GM23338 (cell line): ENCODE results near the gene SPATA13. TPM values are rescaled to one million over a fixed set of nuclear protein-coding genes. Genes with fewer than 3 reads are reported as not detected.

ENCODE experiments used
- ATAC-seq: fragments of 200-7000 bp; cut with Tn5 transposase; 3 replicates; pipeline ENCODE4 v1.9.1; 2020
- DNase-seq: peaks from one replicate; pipeline ENCODE4 v3.0.0-alpha.2; 2015; ENCODE audit warnings: low spot score
- H2AFZ ChIP-seq: fragments of 200-600 bp; sonication (generic); 2 replicates; pipeline ENCODE4 v1.8.0; 2016; ENCODE audit warnings: antibody characterized with exemption, mild to moderate bottlenecking, moderate library complexity
- H3F3A ChIP-seq: fragments of 200-600 bp; sonication (generic); replicated peaks from 2 replicates; pipeline ENCODE4 v1.8.0; 2017; ENCODE audit warnings: antibody characterized with exemption, mixed run types, low read depth
- H3K27ac ChIP-seq: fragments of 200-600 bp; sonication (generic); 2 replicates; pipeline ENCODE4 v1.6.1; 2016; ENCODE audit warnings: low read depth
- H3K27me3 ChIP-seq: fragments of 200-600 bp; sonication (generic); 2 replicates; pipeline ENCODE4 v1.8.0; 2016; ENCODE audit warnings: mild to moderate bottlenecking, mixed run types, moderate library complexity; ENCODE audit not compliant: insufficient read depth
- H3K36me3 ChIP-seq: fragments of 200-600 bp; sonication (generic); 2 replicates; pipeline ENCODE4 v1.8.0; 2016; ENCODE audit warnings: mild to moderate bottlenecking; ENCODE audit not compliant: insufficient read depth
- H3K4me1 ChIP-seq: fragments of 200-600 bp; sonication (generic); 2 replicates; pipeline ENCODE4 v1.8.0; 2016; ENCODE audit warnings: mild to moderate bottlenecking, moderate library complexity; ENCODE audit not compliant: insufficient read depth
- H3K4me2 ChIP-seq: fragments of 200-600 bp; sonication (generic); 2 replicates; pipeline ENCODE4 v1.7.1; 2017; ENCODE audit warnings: mixed run types
- H3K4me3 ChIP-seq: fragments of 200-600 bp; sonication (generic); 2 replicates; pipeline ENCODE4 v1.6.1; 2016; ENCODE audit warnings: mixed run types
- H3K79me2 ChIP-seq: fragments of 200-600 bp; sonication (generic); replicated peaks from 2 replicates; pipeline ENCODE4 v1.8.0; 2017; ENCODE audit warnings: mild to moderate bottlenecking; ENCODE audit not compliant: insufficient read depth
- H3K9me2 ChIP-seq: fragments of 200-600 bp; sonication (generic); 2 replicates; pipeline ENCODE4 v1.8.0; 2017; ENCODE audit not compliant: insufficient read depth
- H4K20me1 ChIP-seq: fragments of 200-600 bp; sonication (generic); replicated peaks from 2 replicates; pipeline ENCODE4 v1.8.0; 2017; ENCODE audit warnings: mild to moderate bottlenecking; ENCODE audit not compliant: insufficient read depth
- H3K27ac Mint-ChIP-seq: 2 replicates; pipeline ENCODE4 v1.8.0; 2020; ENCODE audit warnings: inconsistent platforms, mild to moderate bottlenecking, moderate library complexity, mixed read lengths
- H3K27me3 Mint-ChIP-seq: 3 replicates; pipeline ENCODE4 v1.8.0; 2022; ENCODE audit warnings: low read depth, mild to moderate bottlenecking, moderate library complexity, mixed read lengths, inconsistent platforms; ENCODE audit not compliant: insufficient read depth, poor library complexity
- H3K36me3 Mint-ChIP-seq: 3 replicates; pipeline ENCODE4 v1.8.0; 2021; ENCODE audit warnings: low read depth, mild to moderate bottlenecking, inconsistent platforms, moderate library complexity, mixed read lengths
- H3K4me1 Mint-ChIP-seq: 3 replicates; pipeline ENCODE4 v1.8.0; 2020; ENCODE audit warnings: mild to moderate bottlenecking, inconsistent platforms, mixed read lengths
- H3K4me3 Mint-ChIP-seq: 3 replicates; pipeline ENCODE4 v1.8.0; 2021; ENCODE audit warnings: moderate library complexity, mild to moderate bottlenecking, inconsistent platforms, mixed read lengths
- H3K9me3 Mint-ChIP-seq: 3 replicates; pipeline ENCODE4 v1.8.0; 2020; ENCODE audit warnings: moderate library complexity, mild to moderate bottlenecking, inconsistent platforms, mixed read lengths
- CREB1 ChIP-seq: fragments of 250-450 bp; sonication (Bioruptor Pico); IDR thresholded peaks from 2 replicates; pipeline ENCODE4 v1.5.0; 2020; ENCODE audit warnings: low read depth, mild to moderate bottlenecking, moderate library complexity
- CTCF ChIP-seq, 2 experiments: fragments of 200-600 bp in 1 of 2; sonication (generic) in 1 of 2; conservative IDR thresholded peaks; 2 replicates each; pipeline versions ENCODE4 v1.5.1 to v1.6.1; 2016 to 2017; ENCODE audit warnings: antibody characterized with exemption in 2 of 2, low read depth in 2 of 2, mild to moderate bottlenecking in 2 of 2, moderate library complexity in 1 of 2
- ETS1 ChIP-seq: IDR thresholded peaks from 2 replicates; pipeline ENCODE4 v1.6.1; 2016; ENCODE audit warnings: antibody characterized with exemption
- EZH2 ChIP-seq: fragments of 200-600 bp; sonication (generic); IDR thresholded peaks from one replicate; pipeline ENCODE4 v1.8.0; 2017; ENCODE audit warnings: antibody characterized with exemption, mild to moderate bottlenecking, low read depth; ENCODE audit not compliant: unreplicated experiment
- EZH2phosphoT487 ChIP-seq: fragments of 200-600 bp; sonication (generic); IDR thresholded peaks from one replicate; pipeline ENCODE4 v1.8.1; 2018; ENCODE audit warnings: antibody characterized with exemption; ENCODE audit not compliant: unreplicated experiment
- JUNB ChIP-seq: IDR thresholded peaks from one replicate; pipeline ENCODE4 v1.6.1; 2016; ENCODE audit warnings: antibody characterized with exemption; ENCODE audit not compliant: unreplicated experiment
- NANOG ChIP-seq: IDR thresholded peaks from 2 replicates; pipeline ENCODE4 v1.6.1; 2016; ENCODE audit warnings: antibody characterized with exemption, borderline replicate concordance
- POLR2AphosphoS5 ChIP-seq: IDR thresholded peaks from 2 replicates; pipeline ENCODE4 v1.6.1; 2016; ENCODE audit warnings: antibody characterized with exemption, low read depth
- REST ChIP-seq: IDR thresholded peaks from one replicate; pipeline ENCODE4 v1.6.1; 2018; ENCODE audit warnings: antibody characterized with exemption; ENCODE audit not compliant: unreplicated experiment
- STAT1 ChIP-seq: IDR thresholded peaks from one replicate; pipeline ENCODE4 v1.6.1; 2016; ENCODE audit warnings: antibody characterized with exemption; ENCODE audit not compliant: unreplicated experiment
- ZNF114 ChIP-seq: fragments of 250-450 bp; sonication (Bioruptor Pico); IDR thresholded peaks from 2 replicates; pipeline ENCODE4 v1.5.0; 2020; ENCODE audit warnings: mild to moderate bottlenecking, moderate library complexity
- ZNF331 ChIP-seq: fragments of 250-450 bp; sonication (Bioruptor Pico); IDR thresholded peaks from 2 replicates; pipeline ENCODE4 v1.5.0; 2020; ENCODE audit warnings: low read depth, mild to moderate bottlenecking, moderate library complexity
- polyA plus RNA-seq: library from polyadenylated mRNA; unstranded; fragments of >200 nt; fragmentation: Nextera tagmentation; extraction: Ambion mirVana; gene quantifications from 2 replicates; pipeline ENCODE4 v1.2.1, GENCODE V29; 2016
- total RNA-seq: library from RNA; depleted of rRNA; stranded (reverse); fragments of >200 nt; shearing (Covaris generic); gene quantifications from 2 replicates; pipeline ENCODE4 v1.2.3, GENCODE V29; 2014

The SPATA13 gene
- total and polyA plus RNA-seq, 2 experiments from 2014 or later = 11.9 to 45.7 TPM

- peaks cover 30% of the 10 kb centered on the region for H3K4me1 Mint-ChIP-seq
- H3K27me3 Mint-ChIP-seq = peaks cover 7% of the 10 kb centered on the region
These were observed 673 bp downstream of the SPATA13 start for GRCh38 chr13:24161010-24161775.

GRCh38 chr13:24161980-24162525 is 1.5 kb downstream of the SPATA13 start:
- Histone ChIP-seq H3K4me3 (peak overlapping the region; percentile 92), H3K27ac (no peak overlapping the region), H3K4me2 (peak overlapping the region; percentile 96), H3F3A (no peaks in the 10 kb centered on the region), H3K27me3 (no peaks in the 10 kb centered on the region), H2AFZ (no peak overlapping the region), H3K9me2 (no peaks in the 10 kb centered on the region), H3K36me3 (no peaks in the 10 kb centered on the region; the same call in 1 of the 2 replicates), H4K20me1 (peaks cover 26% of the 10 kb centered on the region), H3K79me2 (peaks cover 60% of the 10 kb centered on the region), H3K4me1 (peaks cover 35% of the 10 kb centered on the region)
- Mint-ChIP-seq H3K4me3 (peak overlapping the region; percentile 84), H3K9me3 (no peaks in the 10 kb centered on the region), H3K27ac (no peak overlapping the region), H3K36me3 (peaks cover 9% of the 10 kb centered on the region), H3K27me3 (peaks cover 7% of the 10 kb centered on the region), H3K4me1 (peaks cover 30% of the 10 kb centered on the region)
- ATAC-seq = no peak
- DNase-seq = no peak
- TF ChIP-seq NANOG (no peak), ZNF114 (CRISPR knock-in tag) (no peak), EZH2phosphoT487 (no peak), CREB1 (CRISPR knock-in tag) (no peak), JUNB (no peak), STAT1 (no peak), ZNF331 (no peak), CTCF (conservative IDR thresholded peaks at IDR 0.05; ENCODE audit: low read depth in 2 of 2) (no peak), ETS1 (no peak), POLR2AphosphoS5 (no peak), EZH2 (no peak)

More at GRCh38 chr13:24161010-24161775, 673 bp downstream of the SPATA13 start:
- Histone ChIP-seq H2AFZ (peak overlapping the region; percentile 94), H3K79me2 (peaks cover 52% of the 10 kb centered on the region), H3K27me3 (no peaks in the 10 kb centered on the region), H4K20me1 (peaks cover 26% of the 10 kb centered on the region), H3K27ac (no peak overlapping the region), H3K4me3 (peak overlapping the region; percentile 92), H3K36me3 (no peaks in the 10 kb centered on the region; the same call in 1 of the 2 replicates), H3F3A (no peaks in the 10 kb centered on the region), H3K4me1 (peaks cover 35% of the 10 kb centered on the region), H3K4me2 (peak overlapping the region; percentile 96), H3K9me2 (no peaks in the 10 kb centered on the region)
- TF ChIP-seq ZNF331 (no peak), STAT1 (no peak), NANOG (no peak), EZH2phosphoT487 (no peak), ZNF114 (CRISPR knock-in tag) (no peak), REST (no peak)
- ATAC-seq (peak; percentile 50), DNase-seq (peak; percentile 52)
- Mint-ChIP-seq H3K4me3 (peak overlapping the region; percentile 84), H3K36me3 (peaks cover 3% of the 10 kb centered on the region; the same call in 1 of the 3 replicates), H3K27ac (no peak overlapping the region), H3K9me3 (no peaks in the 10 kb centered on the region)
